Fibroblast of gingiva (primary cell): Measurements from ENCODE around the gene NUDT2.
A peak's percentile ranks its signal among the peaks of the same experiment; 100 is the strongest.
"Not testable (repeated sequence)": the region's sequence is repeated elsewhere in the genome, so short reads cannot be mapped to it uniquely, and the experiment has no call there.

Experiments used
- DNase-seq: peaks from one replicate; pipeline ENCODE4 v3.0.0-alpha.2; 2011; ENCODE audit warnings: low read depth

Gene NUDT2

GRCh38 chr9:34328987-34329832, at the start of gene NUDT2, which contains the start of gene KIF24:
TSS of gene NUDT2 (plus strand) at chr9:34329569. CDS start at chr9:34339040, 9,471 bp downstream.
TSS of gene KIF24 (minus strand) at chr9:34329268. CDS start at chr9:34311346, 17,922 bp downstream.
- DNase-seq = peak; percentile 100

- DNase-seq = peak; percentile 66
Observed at GRCh38 chr9:34282096-34282495, 47.3 kb upstream of the NUDT2 start.

- no peak for DNase-seq
Observed at GRCh38 chr9:34289159-34289558, 40.2 kb upstream of the NUDT2 start.

- DNase-seq = no peak
Observed at GRCh38 chr9:34291023-34291422, 38.3 kb upstream of the NUDT2 start.

GRCh38 chr9:34291423-34291822, 37.9 kb upstream of the NUDT2 start:
- DNase-seq = no peak

- no peak for DNase-seq
Observed at GRCh38 chr9:34292552-34292951, 36.8 kb upstream of the NUDT2 start.

GRCh38 chr9:34301064-34301463, 28.3 kb upstream of the NUDT2 start:
- not testable (repeated sequence) for DNase-seq

GRCh38 chr9:34308316-34308715, 21.1 kb upstream of the NUDT2 start:
- DNase-seq = not testable (repeated sequence)

- DNase-seq = peak; percentile 9
Observed at GRCh38 chr9:34310215-34310614, 19.2 kb upstream of the NUDT2 start.

- DNase-seq = no peak
Observed at GRCh38 chr9:34311499-34312185, 17.7 kb upstream of the NUDT2 start.

- DNase-seq = no peak
Observed at GRCh38 chr9:34317436-34317835, 11.9 kb upstream of the NUDT2 start.

GRCh38 chr9:34318163-34318790, 11.1 kb upstream of the NUDT2 start:
- no peak for DNase-seq

GRCh38 chr9:34321451-34321850, 7.9 kb upstream of the NUDT2 start:
- no peak for DNase-seq

- DNase-seq = no peak
Observed at GRCh38 chr9:34322899-34323591, 6.3 kb upstream of the NUDT2 start.

- DNase-seq = no peak
Observed at GRCh38 chr9:34326690-34327089, 2.7 kb upstream of the NUDT2 start.

- no peak for DNase-seq
Observed at GRCh38 chr9:34328500-34328986, 826 bp upstream of the NUDT2 start.

- DNase-seq = no peak
Observed at GRCh38 chr9:34331196-34331595, 1.8 kb downstream of the NUDT2 start.

GRCh38 chr9:34332076-34332964, 3.0 kb downstream of the NUDT2 start:
- DNase-seq = peak; percentile 37

GRCh38 chr9:34333836-34334235, 4.5 kb downstream of the NUDT2 start:
- no peak for DNase-seq

GRCh38 chr9:34334337-34334824, 5.0 kb downstream of the NUDT2 start:
- DNase-seq = no peak

- no peak for DNase-seq
Observed at GRCh38 chr9:34334916-34335315, 5.5 kb downstream of the NUDT2 start.
